GM18498 (cell line): ENCODE measurements around the gene FAM107B.
"Not testable (repeated sequence)": the region's sequence is repeated elsewhere in the genome, so short reads cannot be mapped to it uniquely, and the experiment has no call there.

Experiments
- ATAC-seq: cut with Tn5 transposase; IDR thresholded peaks from one replicate; pipeline ENCODE4 v1.9.1; 2021; ENCODE audit warnings: mild to moderate bottlenecking, moderate library complexity; ENCODE audit not compliant: unreplicated experiment

The FAM107B gene

GRCh38 chr10:14639637-14640036 is 135.1 kb downstream of the FAM107B start:
- no peak for ATAC-seq

- ATAC-seq = no peak
These were observed 139.5 kb downstream of the FAM107B start for GRCh38 chr10:14635043-14635710.

GRCh38 chr10:14634572-14634971 is 140.1 kb downstream of the FAM107B start:
- ATAC-seq = not testable (repeated sequence)

GRCh38 chr10:14625765-14626525 is 148.8 kb downstream of the FAM107B start:
- ATAC-seq = no peak

- no peak for ATAC-seq
These were observed 149.5 kb downstream of the FAM107B start for GRCh38 chr10:14625192-14625631.

- ATAC-seq = no peak
These were observed 150.1 kb downstream of the FAM107B start for GRCh38 chr10:14624600-14624999.

- no peak for ATAC-seq
These were observed 150.8 kb downstream of the FAM107B start for GRCh38 chr10:14623931-14624330.

GRCh38 chr10:14621037-14621436 is 153.7 kb downstream of the FAM107B start:
- ATAC-seq = no peak

- ATAC-seq = no peak
These were observed 156.0 kb downstream of the FAM107B start for GRCh38 chr10:14618674-14619073.

GRCh38 chr10:14617852-14618251 is 156.8 kb downstream of the FAM107B start:
- ATAC-seq = no peak

- no peak for ATAC-seq
These were observed 157.6 kb downstream of the FAM107B start for GRCh38 chr10:14616955-14617730.

- ATAC-seq = no peak
These were observed 158.2 kb downstream of the FAM107B start for GRCh38 chr10:14616465-14616864.

- ATAC-seq = no peak
These were observed 161.1 kb downstream of the FAM107B start for GRCh38 chr10:14613588-14613920.

- no peak for ATAC-seq
These were observed 161.7 kb downstream of the FAM107B start for GRCh38 chr10:14612873-14613587.

GRCh38 chr10:14611968-14612693 is 162.6 kb downstream of the FAM107B start:
- no peak for ATAC-seq

GRCh38 chr10:14609178-14609577 is 165.5 kb downstream of the FAM107B start:
- ATAC-seq = no peak

- no peak for ATAC-seq
These were observed 166.2 kb downstream of the FAM107B start for GRCh38 chr10:14608381-14609001.

- ATAC-seq = no peak
These were observed 168.1 kb downstream of the FAM107B start for GRCh38 chr10:14606633-14607032.

- peak; percentile 35 for ATAC-seq
These were observed 169.3 kb downstream of the FAM107B start for GRCh38 chr10:14605231-14605925.
